ENCODE data around the gene ZNF385A.

ZNF385A gene

GRCh38 chr12:54420766-54421144 is 36.2 kb upstream of the ZNF385A start:
- TF ChIP-seq CTCF (conservative IDR thresholded peaks at IDR 0.05; ENCODE audit: low read depth, low read length), result no peak
- no peak overlapping the region for H3K4me3 ChIP-seq (ENCODE audit: low read depth, low read length)
- DNase-seq (ENCODE audit: low read depth), result no peak

GRCh38 chr12:54419088-54419887 is 34.8 kb upstream of the ZNF385A start, which contains the start of gene ITGA5:
TSS of gene ITGA5 (minus strand) at chr12:54419266. CDS start at chr12:54419198, 68 bp downstream.
- no peak for TF ChIP-seq CTCF (conservative IDR thresholded peaks at IDR 0.05; ENCODE audit: low read depth, low read length)
- peak within 1 kb of the TSS; percentile 84 for H3K4me3 ChIP-seq (ENCODE audit: low read depth, low read length)
- DNase-seq (ENCODE audit: low read depth), result no peak

GRCh38 chr12:54418441-54419087 is 34.0 kb upstream of the ZNF385A start:
- H3K4me3 ChIP-seq (ENCODE audit: low read depth, low read length), result peak overlapping the region; percentile 84
- no peak for TF ChIP-seq CTCF (conservative IDR thresholded peaks at IDR 0.05; ENCODE audit: low read depth, low read length)
- no peak for DNase-seq (ENCODE audit: low read depth)

- peak overlapping the region; percentile 84 for H3K4me3 ChIP-seq (ENCODE audit: low read depth, low read length)
- no peak for DNase-seq (ENCODE audit: low read depth)
- no peak for TF ChIP-seq CTCF (conservative IDR thresholded peaks at IDR 0.05; ENCODE audit: low read depth, low read length)
Observed at GRCh38 chr12:54417712-54418440, 33.3 kb upstream of the ZNF385A start.

- no peak for TF ChIP-seq CTCF (conservative IDR thresholded peaks at IDR 0.05; ENCODE audit: low read depth, low read length)
- DNase-seq (ENCODE audit: low read depth), result no peak
- peak overlapping the region; percentile 84 for H3K4me3 ChIP-seq (ENCODE audit: low read depth, low read length)
Observed at GRCh38 chr12:54416687-54417603, 32.4 kb upstream of the ZNF385A start.

- DNase-seq (ENCODE audit: low read depth), result no peak
- peak; percentile 33 for TF ChIP-seq CTCF (conservative IDR thresholded peaks at IDR 0.05; ENCODE audit: low read depth, low read length)
- H3K4me3 ChIP-seq (ENCODE audit: low read depth, low read length), result no peak overlapping the region
Observed at GRCh38 chr12:54415221-54415929, 30.8 kb upstream of the ZNF385A start.

Data from choroid plexus epithelial cell (primary cell).